Prostate gland (tissue), 2 donors: ENCODE results near the gene PPP2R2B.

Experiments used
- CTCF ChIP-seq, 4 experiments: fragments of 200-600 bp in 2 of 4; fragments of 450-650 bp in 2 of 4; sonication (generic) in 2 of 4; IDR thresholded peaks; 1 replicate in 3 of 4; 2 replicates in 1 of 4; pipeline ENCODE4 v1.5.1; 2016 to 2019; ENCODE audit warnings: antibody characterized with exemption in 4 of 4, mild to moderate bottlenecking in 2 of 4, moderate library complexity in 2 of 4
- POLR2AphosphoS5 ChIP-seq: sonication (generic); formaldehyde crosslinking; IDR thresholded peaks from one replicate; pipeline ENCODE4 v1.6.1; 2017; ENCODE audit warnings: antibody characterized with exemption

GRCh38 chr5:146766013-146766412 is 112.5 kb downstream of the PPP2R2B start:
- TF ChIP-seq CTCF (IDR thresholded peaks at IDR 0.05) (no peak), POLR2AphosphoS5 (no peak)
